Uterus (tissue), 2 donors: Measurements from ENCODE around the gene MARVELD1.

Experiments
- POLR2A ChIP-seq, 2 donors: fragments of 450-650 bp; IDR thresholded peaks; one replicate each; pipeline ENCODE4 v1.6.1; 2016; ENCODE audit warnings: antibody characterized with exemption in 2 of 2, mild to moderate bottlenecking in 1 of 2, moderate library complexity in 1 of 2
- TF ChIP-seq, protein P1 (sequence below), 4 experiments: fragments of 200-600 bp in 2 of 4; fragments of 450-650 bp in 2 of 4; sonication (generic) in 2 of 4; IDR thresholded peaks; one replicate each; pipeline ENCODE4 v1.5.1; 2016 to 2019; ENCODE audit warnings: antibody characterized with exemption in 4 of 4, mild to moderate bottlenecking in 2 of 4, moderate library complexity in 1 of 4

DNA sequence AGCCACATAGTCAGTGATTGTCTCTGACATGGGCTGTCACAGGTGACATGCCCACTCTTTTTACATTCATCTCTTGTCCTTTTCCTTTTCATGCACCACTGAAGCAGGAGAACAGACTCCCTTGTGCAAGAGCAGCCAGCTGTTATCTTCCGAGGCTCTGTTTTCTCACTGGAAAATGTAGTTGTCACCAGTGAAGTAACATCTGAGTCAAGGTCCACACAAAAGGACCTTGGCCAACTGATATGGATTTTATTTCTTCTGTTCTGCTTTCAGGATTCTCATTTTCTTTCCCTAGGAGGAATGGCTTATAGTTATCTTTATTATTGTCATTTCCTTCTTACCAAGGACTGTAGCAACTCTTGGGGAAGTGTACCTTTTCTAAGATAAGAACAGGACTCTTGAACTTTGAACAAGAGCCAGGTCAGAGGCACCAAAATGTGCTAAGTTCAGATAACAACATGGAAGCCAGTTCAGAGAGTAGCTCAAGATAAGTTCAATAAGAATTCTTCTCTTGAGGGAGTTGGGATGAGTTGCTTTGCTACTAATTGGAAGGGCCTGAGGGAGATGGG, 49.2 kb upstream of the MARVELD1 start:
- TF ChIP-seq, protein P1, sequence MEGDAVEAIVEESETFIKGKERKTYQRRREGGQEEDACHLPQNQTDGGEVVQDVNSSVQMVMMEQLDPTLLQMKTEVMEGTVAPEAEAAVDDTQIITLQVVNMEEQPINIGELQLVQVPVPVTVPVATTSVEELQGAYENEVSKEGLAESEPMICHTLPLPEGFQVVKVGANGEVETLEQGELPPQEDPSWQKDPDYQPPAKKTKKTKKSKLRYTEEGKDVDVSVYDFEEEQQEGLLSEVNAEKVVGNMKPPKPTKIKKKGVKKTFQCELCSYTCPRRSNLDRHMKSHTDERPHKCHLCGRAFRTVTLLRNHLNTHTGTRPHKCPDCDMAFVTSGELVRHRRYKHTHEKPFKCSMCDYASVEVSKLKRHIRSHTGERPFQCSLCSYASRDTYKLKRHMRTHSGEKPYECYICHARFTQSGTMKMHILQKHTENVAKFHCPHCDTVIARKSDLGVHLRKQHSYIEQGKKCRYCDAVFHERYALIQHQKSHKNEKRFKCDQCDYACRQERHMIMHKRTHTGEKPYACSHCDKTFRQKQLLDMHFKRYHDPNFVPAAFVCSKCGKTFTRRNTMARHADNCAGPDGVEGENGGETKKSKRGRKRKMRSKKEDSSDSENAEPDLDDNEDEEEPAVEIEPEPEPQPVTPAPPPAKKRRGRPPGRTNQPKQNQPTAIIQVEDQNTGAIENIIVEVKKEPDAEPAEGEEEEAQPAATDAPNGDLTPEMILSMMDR (IDR thresholded peaks at IDR 0.05), result no peak
- no peak for TF ChIP-seq POLR2A (IDR thresholded peaks at IDR 0.05)
